HCT116 (cell line): Measurements from ENCODE around the gene ZNF446. TPM values are rescaled to one million over a fixed set of nuclear protein-coding genes. Genes with fewer than 3 reads are reported as not detected.
"Not testable (repeated sequence)": the region's sequence is repeated elsewhere in the genome, so short reads cannot be mapped to it uniquely, and the experiment has no call there.

Experiments
- ATAC-seq: fragments of 200-7000 bp; cut with Tn5 transposase; 2 replicates; pipeline ENCODE4 v1.9.1; 2020; ENCODE audit warnings: mild to moderate bottlenecking, moderate library complexity
- BruUV-seq: library from RNA; stranded (reverse); fragments of 400-500 nt; replicated peaks from 2 replicates; lab custom pipeline; 2021; lab: Mats Ljungman, UMichigan
- CTCF ChIA-PET: fragments of 300-600 bp; sonication (Branson Sonifier 250); formaldehyde crosslinking; loops from one replicate; lab custom pipeline; 2021; ENCODE audit warnings: antibody characterized with exemption; lab: Charles Lee
- POLR2A ChIA-PET: fragments of 300-600, 350-600 bp; sonication (Branson Sonifier 250); formaldehyde crosslinking; loops from one replicate; lab custom pipeline; 2021; ENCODE audit warnings: antibody characterized with exemption; lab: Charles Lee
- RAD21 ChIA-PET, 2 experiments: fragments of 300-600 bp; sonication (Branson Sonifier 250); formaldehyde crosslinking; loops; one replicate each; lab custom pipeline; 2023; ENCODE audit warnings: low total read pairs in 2 of 2; ENCODE audit not compliant: uncharacterized antibody in 2 of 2, unreplicated experiment in 2 of 2, low non-redundant PET in 1 of 2; lab: Charles Lee
- DNase-seq: peaks from one replicate; pipeline ENCODE4 v3.0.0-alpha.2; 2010; ENCODE audit warnings: low read depth, low spot score
- H2AFZ ChIP-seq: fragments of 200-600 bp; shearing (Covaris generic), sonication (generic); 2 replicates; pipeline ENCODE4 v1.6.1; 2017; ENCODE audit warnings: low read depth, mixed run types, mixed read lengths, antibody characterized with exemption, low read length; ENCODE audit not compliant: poor library complexity, severe bottlenecking
- H3K27ac ChIP-seq: 2 replicates; pipeline ENCODE4 v1.5.1; 2012; ENCODE audit warnings: low read depth, low read length
- H3K27me3 ChIP-seq: fragments of 200-600 bp; sonication (generic); 2 replicates; pipeline ENCODE4 v1.6.1; 2016; ENCODE audit warnings: mixed run types, low read length, mixed read lengths; ENCODE audit not compliant: insufficient read depth
- H3K36me3 ChIP-seq, 2 experiments: fragments of 200-500 bp in 1 of 2; fragments of 200-600 bp in 1 of 2; sonication (Bioruptor generic) in 1 of 2; sonication (generic) in 1 of 2; 2 replicates each; pipeline versions ENCODE4 v1.5.1 to v1.6.1; 2014 to 2016; ENCODE audit warnings: low read length in 2 of 2, inconsistent platforms in 1 of 2, mixed read lengths in 1 of 2, mixed run types in 1 of 2; ENCODE audit not compliant: insufficient read depth in 2 of 2, control insufficient read depth in 1 of 2
- H3K4me1 ChIP-seq, 2 experiments: fragments of 200-600 bp in 1 of 2; sonication (generic) in 1 of 2; 2 replicates each; pipeline versions ENCODE4 v1.5.1 to v1.6.1; 2012 to 2017; ENCODE audit warnings: low read length in 2 of 2, inconsistent platforms in 1 of 2, mild to moderate bottlenecking in 1 of 2, mixed read lengths in 1 of 2, mixed run types in 1 of 2, moderate library complexity in 1 of 2; ENCODE audit not compliant: insufficient read depth in 2 of 2, control insufficient read depth in 1 of 2
- H3K4me2 ChIP-seq: fragments of 200-600 bp; sonication (generic); 2 replicates; pipeline ENCODE4 v1.6.1; 2017; ENCODE audit warnings: mixed run types, low read length, mixed read lengths
- H3K4me3 ChIP-seq, 2 experiments: fragments of 200-600 bp in 1 of 2; sonication (generic) in 1 of 2; replicated peaks in 1 of 2; 2 replicates each; pipeline ENCODE4 v1.5.1; 2011 to 2016; ENCODE audit warnings: low read length in 2 of 2, control low read depth in 1 of 2, low read depth in 1 of 2, mild to moderate bottlenecking in 1 of 2, mixed read lengths in 1 of 2, mixed run types in 1 of 2
- H3K79me2 ChIP-seq: fragments of 200-600 bp; sonication (generic); 2 replicates; pipeline ENCODE4 v1.6.1; 2017; ENCODE audit warnings: mild to moderate bottlenecking, mixed run types, low read length, moderate library complexity, mixed read lengths; ENCODE audit not compliant: insufficient read depth
- H3K9ac ChIP-seq: fragments of 200-600 bp; sonication (generic); 2 replicates; pipeline ENCODE4 v1.6.1; 2016; ENCODE audit warnings: low read length, mixed read lengths
- H3K9me2 ChIP-seq: fragments of 200-600 bp; sonication (generic), shearing (Covaris generic); 2 replicates; pipeline ENCODE4 v1.6.1; 2017; ENCODE audit warnings: mixed run types, mild to moderate bottlenecking, moderate library complexity; ENCODE audit not compliant: insufficient read depth
- H3K9me3 ChIP-seq, 2 experiments: fragments of 200-500 bp in 1 of 2; fragments of 200-600 bp in 1 of 2; sonication (Bioruptor generic) in 1 of 2; sonication (generic) in 1 of 2; 2 replicates each; pipeline ENCODE4 v1.6.1; 2014 to 2017; ENCODE audit warnings: low read length in 2 of 2, mixed read lengths in 2 of 2, inconsistent platforms in 1 of 2, low read depth in 1 of 2, mild to moderate bottlenecking in 1 of 2, mixed run types in 1 of 2, moderate library complexity in 1 of 2; ENCODE audit not compliant: control insufficient read depth in 1 of 2, insufficient read depth in 1 of 2
- H4K20me1 ChIP-seq: fragments of 200-600 bp; sonication (generic), shearing (Covaris generic); 2 replicates; pipeline ENCODE4 v1.6.1; 2017; ENCODE audit warnings: mixed run types, mild to moderate bottlenecking, moderate library complexity; ENCODE audit not compliant: insufficient read depth
- ATF3 ChIP-seq: IDR thresholded peaks from 2 replicates; pipeline ENCODE4 v1.6.1; 2012
- EZH2phosphoT487 ChIP-seq: fragments of 200-600 bp; IDR thresholded peaks from 2 replicates; pipeline ENCODE4 v1.6.1; 2018; ENCODE audit warnings: antibody characterized with exemption, borderline replicate concordance
- JUND ChIP-seq: IDR thresholded peaks from 2 replicates; pipeline ENCODE4 v1.6.1; 2012
- POLR2A ChIP-seq: IDR thresholded peaks from 2 replicates; pipeline ENCODE4 v1.7.0; 2011; ENCODE audit warnings: borderline replicate concordance; ENCODE audit not compliant: insufficient read depth, insufficient read length; ENCODE audit errors: extremely low read depth
- POLR2AphosphoS5 ChIP-seq: IDR thresholded peaks from 2 replicates; pipeline ENCODE4 v1.6.1; 2011; ENCODE audit warnings: mild to moderate bottlenecking, low read depth, low read length, moderate library complexity
- REST ChIP-seq: IDR thresholded peaks from 2 replicates; pipeline ENCODE4 v1.6.1; 2012; ENCODE audit warnings: low read depth
- SIN3A ChIP-seq: IDR thresholded peaks from 2 replicates; pipeline ENCODE4 v1.6.1; 2012; ENCODE audit warnings: low read depth
- SP1 ChIP-seq: IDR thresholded peaks from 2 replicates; pipeline ENCODE4 v1.6.1; 2012; ENCODE audit warnings: low read depth
- ZFX ChIP-seq: fragments of 450-650 bp; IDR thresholded peaks from 2 replicates; pipeline ENCODE4 v1.6.1; 2017
- ZNF274 ChIP-seq: fragments of 200-500 bp; sonication (Bioruptor generic); IDR thresholded peaks from 2 replicates; pipeline ENCODE4 v1.6.1; 2014; ENCODE audit warnings: mild to moderate bottlenecking, low read depth, low read length, inconsistent platforms
- intact Hi-C: fragments of 100-400 bp; cut with micrococcal nuclease; formaldehyde crosslinking; loops from 2 replicates; pipeline ENCODE4 v1.10.0; 2022
- total RNA-seq: library from RNA; stranded (reverse); gene quantifications from one replicate; pipeline ENCODE4 v1.2.1, GENCODE V29; 2021; ENCODE audit not compliant: unreplicated experiment

ZNF446 gene
- total RNA-seq, 1 experiment from 2014 or later: 6.5 TPM

- TF ChIP-seq REST (no peak), JUND (no peak), ZFX (no peak), POLR2A (no peak), ZNF274 (no peak), SP1 (no peak), SIN3A (no peak), EZH2phosphoT487 (no peak), ATF3 (no peak), POLR2AphosphoS5 (no peak)
Measured at GRCh38 chr19:58469241-58470013, 6.7 kb upstream of the ZNF446 start (continued).

GRCh38 chr19:58470837-58471543, 5.2 kb upstream of the ZNF446 start:
- ATAC-seq, DNase-seq, H3K27ac ChIP-seq, H3K9ac ChIP-seq, H3K4me2 ChIP-seq, POLR2A ChIA-PET, H3K4me3 ChIP-seq, intact Hi-C loops, H3K9me3 ChIP-seq, CTCF ChIA-PET, H4K20me1 ChIP-seq, H2AFZ ChIP-seq, RAD21 ChIA-PET, H3K9me2 ChIP-seq, H3K27me3 ChIP-seq, BruUV-seq: not testable (repeated sequence)
- H3K4me1 ChIP-seq: peaks cover 11 to 25% of the 10 kb centered on the region in 2 experiments
- peaks cover 12 to 14% of the 10 kb centered on the region in 2 experiments; a peak in 3 of 4 replicates for H3K36me3 ChIP-seq
- H3K79me2 ChIP-seq: peaks cover 16% of the 10 kb centered on the region; the same call in 1 of the 2 replicates
